Endodermal cell (in vitro differentiated cells): Measurements from ENCODE around the gene PRG2. TPM values are rescaled to one million over a fixed set of nuclear protein-coding genes. Genes with fewer than 3 reads are reported as not detected.
"Not testable (repeated sequence)": the region's sequence is repeated elsewhere in the genome, so short reads cannot be mapped to it uniquely, and the experiment has no call there.

Experiments used
- DNase-seq: peaks from one replicate; pipeline ENCODE4 v3.0.0-alpha.2; 2017
- H3K27ac ChIP-seq: 2 replicates; pipeline ENCODE4 v1.5.1; 2013; ENCODE audit warnings: mild to moderate bottlenecking, low read depth, low read length, moderate library complexity
- H3K27me3 ChIP-seq: 2 replicates; pipeline ENCODE4 v1.6.1; 2013; ENCODE audit warnings: mild to moderate bottlenecking, low read length, moderate library complexity; ENCODE audit not compliant: insufficient read depth, control insufficient read depth, poor library complexity, severe bottlenecking
- H3K36me3 ChIP-seq: 2 replicates; pipeline ENCODE4 v1.7.0; 2013; ENCODE audit warnings: mild to moderate bottlenecking, low read length, moderate library complexity; ENCODE audit not compliant: control insufficient read depth, insufficient read depth
- H3K4me1 ChIP-seq: one replicate; pipeline ENCODE4 v1.7.0; 2013; ENCODE audit warnings: low read length; ENCODE audit not compliant: control insufficient read depth, insufficient read depth
- H3K4me3 ChIP-seq: 2 replicates; pipeline ENCODE4 v1.5.1; 2013; ENCODE audit warnings: mild to moderate bottlenecking, low read length, moderate library complexity
- H3K9ac ChIP-seq: 2 replicates; pipeline ENCODE4 v1.6.1; 2013; ENCODE audit warnings: mild to moderate bottlenecking, low read length, moderate library complexity; ENCODE audit not compliant: poor library complexity, severe bottlenecking; ENCODE audit errors: extremely low read depth
- H3K9me3 ChIP-seq: 2 replicates; pipeline ENCODE4 v1.6.1; 2013; ENCODE audit warnings: mild to moderate bottlenecking, low read length, moderate library complexity; ENCODE audit not compliant: control insufficient read depth
- H3K27ac Mint-ChIP-seq: 2 replicates; pipeline ENCODE4 v1.8.0; 2020; ENCODE audit warnings: mixed read lengths
- H3K27me3 Mint-ChIP-seq: 2 replicates; pipeline ENCODE4 v1.8.0; 2021; ENCODE audit warnings: mild to moderate bottlenecking, mixed read lengths; ENCODE audit not compliant: insufficient read depth
- H3K36me3 Mint-ChIP-seq: 2 replicates; pipeline ENCODE4 v1.8.0; 2020; ENCODE audit warnings: low read depth, mixed read lengths
- H3K4me1 Mint-ChIP-seq: 2 replicates; pipeline ENCODE4 v1.8.0; 2020; ENCODE audit warnings: mixed read lengths
- H3K4me3 Mint-ChIP-seq: 2 replicates; pipeline ENCODE4 v1.8.0; 2020; ENCODE audit warnings: mild to moderate bottlenecking, moderate library complexity, mixed read lengths
- H3K9me3 Mint-ChIP-seq: 2 replicates; pipeline ENCODE4 v1.8.0; 2020; ENCODE audit warnings: mild to moderate bottlenecking, mixed read lengths
- WGBS, 2 experiments: methylation state at CpG; one replicate each; pipeline versions ENCODE4 v1.1.5 to v1.1.7; 2013; ENCODE audit warnings: missing lambda C conversion rate in 2 of 2, mixed read lengths in 1 of 2; ENCODE audit not compliant: insufficient coverage in 1 of 2, insufficient read length in 1 of 2; 5-methylcytosine and 5-hydroxymethylcytosine counted together
- total RNA-seq, 2 donors: library from RNA; stranded (reverse); fragmentation: NEBNext Ultra II Directional in 1 of 2; extraction: Animal tissue kit (Norgen Biotek cat#: 25700) in 1 of 2; gene quantifications; 2 replicates in 1 of 2; 3 replicates in 1 of 2; pipeline ENCODE4 v1.2.1, GENCODE V29; 2021
- TF ChIP-seq, protein P1 (sequence below): fragments of 200-600 bp; sonication (generic); conservative IDR thresholded peaks from 2 replicates; pipeline ENCODE4 v1.5.0; 2021; ENCODE audit warnings: antibody characterized with exemption, mild to moderate bottlenecking

Gene PRG2
- total RNA-seq, 2 donors from 2014 or later = 0.42 TPM; not detected in 1

DNA sequence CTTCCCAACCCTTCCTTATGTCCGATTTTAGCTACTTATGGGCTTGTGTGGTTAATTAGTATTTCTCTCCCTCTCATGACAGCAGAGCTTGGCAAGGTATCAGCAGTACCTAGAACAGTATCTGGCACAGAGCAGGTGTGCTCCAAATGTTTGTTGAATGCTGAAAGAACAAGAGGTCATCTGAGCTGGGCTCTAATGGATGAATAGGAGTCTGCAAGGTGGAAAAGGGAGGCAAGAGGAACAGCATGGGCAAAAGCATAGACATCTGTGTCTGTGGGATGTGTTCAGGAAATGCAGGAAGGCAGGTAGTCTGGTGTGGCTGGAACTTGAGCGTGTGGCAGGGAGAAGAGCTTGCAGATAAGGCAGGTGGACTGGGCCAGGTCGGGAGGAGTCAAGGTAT is 28.5 kb downstream of the PRG2 start:
- Mint-ChIP-seq H3K9me3 (no peaks in the 10 kb centered on the region), H3K4me1 (peaks cover 43% of the 10 kb centered on the region), H3K4me3 (no peak overlapping the region), H3K36me3 (no peaks in the 10 kb centered on the region), H3K27ac (no peak overlapping the region), H3K27me3 (peaks cover 33% of the 10 kb centered on the region)
- H3K9ac ChIP-seq = no peak overlapping the region
- TF ChIP-seq, protein P1, sequence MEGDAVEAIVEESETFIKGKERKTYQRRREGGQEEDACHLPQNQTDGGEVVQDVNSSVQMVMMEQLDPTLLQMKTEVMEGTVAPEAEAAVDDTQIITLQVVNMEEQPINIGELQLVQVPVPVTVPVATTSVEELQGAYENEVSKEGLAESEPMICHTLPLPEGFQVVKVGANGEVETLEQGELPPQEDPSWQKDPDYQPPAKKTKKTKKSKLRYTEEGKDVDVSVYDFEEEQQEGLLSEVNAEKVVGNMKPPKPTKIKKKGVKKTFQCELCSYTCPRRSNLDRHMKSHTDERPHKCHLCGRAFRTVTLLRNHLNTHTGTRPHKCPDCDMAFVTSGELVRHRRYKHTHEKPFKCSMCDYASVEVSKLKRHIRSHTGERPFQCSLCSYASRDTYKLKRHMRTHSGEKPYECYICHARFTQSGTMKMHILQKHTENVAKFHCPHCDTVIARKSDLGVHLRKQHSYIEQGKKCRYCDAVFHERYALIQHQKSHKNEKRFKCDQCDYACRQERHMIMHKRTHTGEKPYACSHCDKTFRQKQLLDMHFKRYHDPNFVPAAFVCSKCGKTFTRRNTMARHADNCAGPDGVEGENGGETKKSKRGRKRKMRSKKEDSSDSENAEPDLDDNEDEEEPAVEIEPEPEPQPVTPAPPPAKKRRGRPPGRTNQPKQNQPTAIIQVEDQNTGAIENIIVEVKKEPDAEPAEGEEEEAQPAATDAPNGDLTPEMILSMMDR = no peak
- peaks cover 17% of the 10 kb centered on the region for H3K4me1 ChIP-seq
- H3K27ac ChIP-seq = no peak overlapping the region
- 83% methylated on average over 3 of the region's 3 CpGs; no CpG with 5 or more reads in 1 of the 2 experiments for WGBS, 2 experiments
- DNase-seq = no peak
- H3K9me3 ChIP-seq = no peaks in the 10 kb centered on the region
- no peak overlapping the region for H3K4me3 ChIP-seq
- peaks cover 31% of the 10 kb centered on the region for H3K27me3 ChIP-seq
- no peaks in the 10 kb centered on the region for H3K36me3 ChIP-seq

DNA sequence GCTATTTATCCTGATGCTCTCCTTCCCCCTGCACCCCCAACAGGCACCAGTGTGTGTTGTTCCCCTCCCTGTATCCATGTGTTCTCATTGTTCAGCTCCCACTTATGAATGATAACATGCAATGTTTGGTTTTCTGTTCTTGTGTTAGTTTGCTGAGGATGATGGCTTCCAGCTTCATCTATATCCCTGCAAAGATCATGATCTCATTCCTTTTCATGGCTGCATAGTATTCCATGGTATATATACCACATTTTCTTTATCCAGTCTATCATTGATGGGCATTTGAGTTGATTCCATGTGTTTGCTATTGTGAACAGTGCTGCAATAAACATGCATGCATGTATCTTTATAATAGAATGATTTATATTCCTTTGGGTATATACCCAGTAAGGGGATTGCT is 29.0 kb downstream of the PRG2 start:
- not testable (repeated sequence) for DNase-seq, H3K27ac Mint-ChIP-seq, H3K4me3 ChIP-seq, H3K36me3 Mint-ChIP-seq, H3K9me3 Mint-ChIP-seq, H3K9ac ChIP-seq, H3K27ac ChIP-seq, H3K9me3 ChIP-seq, H3K36me3 ChIP-seq, H3K4me3 Mint-ChIP-seq
- H3K27me3 ChIP-seq = peaks cover 26% of the 10 kb centered on the region
- H3K27me3 Mint-ChIP-seq = peaks cover 34% of the 10 kb centered on the region
- H3K4me1 Mint-ChIP-seq = peaks cover 39% of the 10 kb centered on the region
- H3K4me1 ChIP-seq = peaks cover 13% of the 10 kb centered on the region

DNA sequence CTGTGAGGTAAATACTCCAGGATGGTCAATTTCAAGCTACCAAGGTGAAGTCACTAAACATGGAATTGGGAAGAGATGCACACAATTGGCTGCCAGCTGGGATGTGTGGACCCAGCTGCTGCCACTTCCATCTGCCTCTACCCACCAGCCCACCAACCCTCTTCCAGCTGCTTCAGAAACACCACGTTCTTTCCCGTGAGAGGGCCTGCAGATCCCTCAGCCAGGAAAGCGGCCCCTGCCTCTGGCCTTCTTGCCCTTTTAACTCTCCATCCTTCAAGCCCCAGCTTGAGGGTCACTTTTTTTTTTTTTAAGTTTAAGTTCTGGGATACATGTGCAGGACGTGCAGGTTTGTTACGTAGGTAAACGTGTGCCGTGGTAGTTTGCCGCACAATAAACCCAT is 29.5 kb downstream of the PRG2 start:
- WGBS, 2 experiments = 97 to 100% methylated on average over 8 of the region's 8 CpGs
- TF ChIP-seq, protein P1 = no peak
- Histone ChIP-seq H3K27ac (no peak overlapping the region), H3K9me3 (no peaks in the 10 kb centered on the region), H3K36me3 (no peaks in the 10 kb centered on the region), H3K9ac (no peak overlapping the region), H3K4me3 (no peak overlapping the region), H3K4me1 (peaks cover 13% of the 10 kb centered on the region), H3K27me3 (peaks cover 22% of the 10 kb centered on the region)
- Mint-ChIP-seq H3K9me3 (no peaks in the 10 kb centered on the region), H3K4me3 (no peak overlapping the region), H3K27me3 (peaks cover 32% of the 10 kb centered on the region), H3K36me3 (no peaks in the 10 kb centered on the region), H3K27ac (no peak overlapping the region), H3K4me1 (peaks cover 40% of the 10 kb centered on the region)
- DNase-seq = no peak
